ENCODE results near the gene PRTN3. TPM values are rescaled to one million over a fixed set of nuclear protein-coding genes. Genes with fewer than 3 reads are reported as not detected.
"Not testable (repeated sequence)": the region's sequence is repeated elsewhere in the genome, so short reads cannot be mapped to it uniquely, and the experiment has no call there.

Gene PRTN3
- total RNA-seq, 1 donor from 2014 or later, result not detected

- Mint-ChIP-seq H3K4me3 (no peak overlapping the region), H3K36me3 (peaks cover 5% of the 10 kb centered on the region), H3K27ac (no peak overlapping the region), H3K27me3 (no peaks in the 10 kb centered on the region), H3K4me1 (ENCODE audit: unreplicated experiment) (no peaks in the 10 kb centered on the region), H3K9me3 (no peaks in the 10 kb centered on the region)
- no peak for TF ChIP-seq CTCF (conservative IDR thresholded peaks at IDR 0.05)
- DNase-seq (ENCODE audit: extremely low spot score, unreplicated experiment), result no peak
These were observed 36.0 kb downstream of the PRTN3 start for GRCh38 chr19:876780-877314.

GRCh38 chr19:877992-878660, 37.3 kb downstream of the PRTN3 start:
- not testable (repeated sequence) for H3K9me3 Mint-ChIP-seq; H3K4me3 Mint-ChIP-seq; H3K36me3 Mint-ChIP-seq; H3K27me3 Mint-ChIP-seq; H3K4me1 Mint-ChIP-seq (ENCODE audit: unreplicated experiment); H3K27ac Mint-ChIP-seq; DNase-seq (ENCODE audit: extremely low spot score, unreplicated experiment)

- not testable (repeated sequence) for H3K9me3 Mint-ChIP-seq; H3K27me3 Mint-ChIP-seq; H3K4me3 Mint-ChIP-seq; H3K4me1 Mint-ChIP-seq (ENCODE audit: unreplicated experiment); H3K27ac Mint-ChIP-seq; H3K36me3 Mint-ChIP-seq; DNase-seq (ENCODE audit: extremely low spot score, unreplicated experiment)
These were observed 38.2 kb downstream of the PRTN3 start for GRCh38 chr19:878751-879561.

- DNase-seq (ENCODE audit: extremely low spot score, unreplicated experiment), result no peak
- H3K4me3 Mint-ChIP-seq, result no peak overlapping the region
- H3K27ac Mint-ChIP-seq, result no peak overlapping the region
These were observed 39.1 kb downstream of the PRTN3 start for GRCh38 chr19:879711-880438.

GRCh38 chr19:881385-882071, 40.7 kb downstream of the PRTN3 start:
- no peak overlapping the region for H3K4me3 Mint-ChIP-seq
- H3K4me1 Mint-ChIP-seq (ENCODE audit: unreplicated experiment), result no peaks in the 10 kb centered on the region
- no peak overlapping the region for H3K27ac Mint-ChIP-seq

More at GRCh38 chr19:879711-880438, 39.1 kb downstream of the PRTN3 start:
- TF ChIP-seq CTCF (conservative IDR thresholded peaks at IDR 0.05), result no peak
- H3K36me3 Mint-ChIP-seq, result peaks cover 5% of the 10 kb centered on the region
- H3K9me3 Mint-ChIP-seq, result no peaks in the 10 kb centered on the region
- H3K4me1 Mint-ChIP-seq (ENCODE audit: unreplicated experiment), result no peaks in the 10 kb centered on the region
- H3K27me3 Mint-ChIP-seq, result no peaks in the 10 kb centered on the region

More at GRCh38 chr19:881385-882071, 40.7 kb downstream of the PRTN3 start:
- H3K36me3 Mint-ChIP-seq, result peaks cover 5% of the 10 kb centered on the region
- H3K9me3 Mint-ChIP-seq, result no peaks in the 10 kb centered on the region
- DNase-seq (ENCODE audit: extremely low spot score, unreplicated experiment), result no peak
- TF ChIP-seq CTCF (conservative IDR thresholded peaks at IDR 0.05), result no peak
- no peaks in the 10 kb centered on the region for H3K27me3 Mint-ChIP-seq

Data from type B pancreatic cell (in vitro differentiated cells).